HG02970 (cell line): Measurements from ENCODE around the gene GAP43.

ENCODE experiments used
- ATAC-seq: cut with Tn5 transposase; IDR thresholded peaks from one replicate; pipeline ENCODE4 v1.9.1; 2021; ENCODE audit warnings: mild to moderate bottlenecking, moderate library complexity, moderate number of reproducible peaks; ENCODE audit not compliant: unreplicated experiment, low FRiP score

GAP43 gene

GRCh38 chr3:115659253-115660220 lies 36.2 kb downstream of the GAP43 start:
- peak; percentile 12 for ATAC-seq

GRCh38 chr3:115660646-115661337 lies 37.5 kb downstream of the GAP43 start:
- ATAC-seq: no peak

- ATAC-seq: no peak
These were observed 39.0 kb downstream of the GAP43 start for GRCh38 chr3:115662356-115662755.

DNA sequence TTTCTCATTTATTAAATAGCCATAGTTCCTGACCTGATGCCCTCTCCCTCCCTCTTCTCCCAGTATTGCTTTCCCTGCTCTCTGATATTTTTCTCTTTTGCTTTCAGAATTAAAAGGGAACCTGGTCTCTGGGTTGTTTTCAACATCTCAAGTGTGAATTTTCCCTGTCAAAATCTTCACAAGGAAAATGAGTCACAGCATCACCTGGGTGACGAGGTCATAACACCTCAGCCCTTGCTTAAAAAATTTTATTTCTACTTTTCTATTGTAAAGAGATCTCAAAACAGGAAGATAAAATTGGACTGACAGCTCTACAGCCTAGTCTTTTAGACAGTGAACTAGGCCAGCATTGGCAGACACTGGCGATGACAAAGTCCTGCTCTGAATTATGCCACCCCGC lies 40.1 kb downstream of the GAP43 start:
- no peak for ATAC-seq

DNA sequence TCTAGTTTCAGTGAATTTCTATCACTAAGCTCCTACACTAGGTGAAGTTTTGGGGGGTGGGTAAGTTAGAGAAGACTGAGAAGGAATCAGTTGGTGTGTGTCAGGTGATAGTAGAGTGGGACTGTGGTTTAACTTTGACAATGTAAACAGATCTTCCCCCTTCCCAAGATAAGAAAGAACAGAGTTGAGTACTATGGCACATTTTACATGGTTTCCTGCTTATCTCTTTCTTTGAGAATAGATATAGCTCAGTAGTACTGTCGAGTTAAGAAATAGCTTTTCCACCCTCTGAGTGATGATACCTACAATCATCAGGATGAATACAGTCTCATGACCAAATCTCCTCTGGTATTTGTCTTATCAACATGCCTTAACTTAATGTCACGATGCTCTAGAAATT lies 42.8 kb downstream of the GAP43 start:
- ATAC-seq: no peak

DNA sequence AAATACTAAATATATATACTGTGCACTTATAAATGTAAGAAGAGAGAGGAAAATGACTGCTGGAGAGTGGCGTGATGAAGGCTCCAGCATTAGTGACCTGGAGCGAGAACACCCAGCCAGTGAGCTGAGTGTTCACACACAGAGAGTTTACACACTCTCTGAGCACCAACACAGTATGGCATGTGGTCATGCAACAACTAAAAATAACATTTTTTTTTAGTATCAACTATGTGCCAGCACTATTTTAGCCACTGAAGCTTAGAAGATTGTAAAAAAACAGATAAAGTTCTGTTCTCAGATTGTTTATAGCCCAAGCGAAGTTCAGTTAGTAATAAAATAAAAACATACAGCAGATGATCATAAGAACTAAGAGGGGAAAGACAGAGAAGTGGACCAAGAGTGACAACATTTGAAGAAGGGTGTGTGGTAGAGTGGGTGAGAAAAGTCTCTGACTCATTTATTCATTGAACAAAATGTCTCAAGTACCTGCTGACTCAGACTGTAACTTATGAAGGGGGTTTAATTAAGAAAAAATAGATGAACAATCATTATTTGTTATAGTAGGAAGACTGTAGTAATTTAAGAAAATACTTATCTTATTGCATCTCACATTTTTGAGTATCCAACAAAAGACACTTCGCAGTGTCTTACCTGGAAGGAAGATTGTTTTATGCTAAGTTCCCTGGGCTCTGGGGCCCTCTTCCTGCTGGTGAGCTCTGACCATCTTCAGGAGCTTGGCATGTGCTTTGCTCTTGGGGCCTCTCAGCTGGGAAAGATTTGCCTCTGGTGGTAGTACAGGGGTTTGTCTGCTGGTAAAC lies 43.8 kb downstream of the GAP43 start:
- ATAC-seq: no peak

DNA sequence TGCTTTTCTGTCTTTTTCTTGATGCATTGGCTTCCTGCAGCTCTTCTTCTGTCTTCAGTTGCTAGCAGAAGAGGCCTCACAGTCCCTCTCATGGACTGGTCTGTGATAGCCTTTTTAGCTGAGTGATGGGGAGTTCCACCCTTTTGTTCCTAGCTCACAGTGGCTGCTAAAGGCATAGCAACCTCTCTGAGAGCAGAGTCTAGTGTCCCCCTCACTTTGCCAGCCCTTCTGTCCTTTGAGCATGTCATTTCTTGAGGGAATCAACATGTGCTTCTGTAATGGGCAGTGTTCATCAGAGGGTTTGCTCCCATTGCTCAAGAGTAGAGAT lies 44.4 kb downstream of the GAP43 start:
- no peak for ATAC-seq

DNA sequence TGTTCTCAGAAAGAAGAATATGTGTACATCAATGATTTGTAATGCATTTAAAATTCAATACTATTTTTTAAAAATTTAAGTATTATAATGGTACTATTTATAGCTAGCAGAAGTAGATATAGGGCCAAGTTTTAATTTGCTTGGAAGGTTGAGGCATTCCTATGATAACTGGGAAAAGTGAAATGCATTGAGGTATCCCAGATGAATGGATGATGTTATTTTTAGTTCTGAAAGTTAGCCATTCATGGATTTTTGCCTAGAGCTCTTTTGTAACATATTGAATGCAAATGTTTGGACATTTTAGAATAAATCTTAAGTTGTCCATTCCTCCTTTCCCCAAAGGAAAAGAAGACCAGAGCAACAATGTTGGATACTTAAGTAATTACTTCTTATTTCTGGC lies 47.6 kb downstream of the GAP43 start:
- ATAC-seq: no peak

DNA sequence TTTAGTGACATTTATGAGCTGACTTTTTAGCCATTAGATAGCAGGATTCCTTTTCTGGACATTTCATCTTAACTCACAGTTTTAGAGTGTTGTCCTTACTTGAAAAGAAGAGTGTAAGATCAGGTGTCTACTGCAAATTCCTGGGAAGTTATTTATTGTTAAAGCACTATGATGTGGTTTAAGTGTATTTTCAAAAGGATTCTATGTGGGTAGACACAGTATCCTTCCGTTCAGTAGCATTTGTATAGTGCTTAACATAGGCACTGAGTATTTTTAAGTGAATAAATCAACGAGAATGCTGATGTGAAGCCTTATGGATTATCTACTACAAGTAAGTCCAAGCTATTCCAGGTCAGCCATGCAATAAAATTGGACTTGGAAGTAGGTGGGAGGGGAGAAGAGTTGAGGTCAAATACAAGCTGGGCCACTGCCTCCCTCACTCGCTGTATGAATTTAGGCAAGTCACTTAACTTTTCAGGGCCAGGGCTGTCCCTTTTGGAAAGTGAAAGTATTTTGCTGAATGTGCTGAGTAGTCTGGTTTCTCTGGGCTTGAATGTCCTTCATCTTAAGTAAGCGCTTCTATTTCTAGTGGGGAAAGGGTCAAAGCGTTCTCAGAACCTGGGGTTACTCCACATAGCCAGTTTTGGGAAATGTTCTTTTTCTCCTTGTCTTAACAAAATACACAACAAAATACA lies 48.6 kb downstream of the GAP43 start:
- ATAC-seq: no peak

DNA sequence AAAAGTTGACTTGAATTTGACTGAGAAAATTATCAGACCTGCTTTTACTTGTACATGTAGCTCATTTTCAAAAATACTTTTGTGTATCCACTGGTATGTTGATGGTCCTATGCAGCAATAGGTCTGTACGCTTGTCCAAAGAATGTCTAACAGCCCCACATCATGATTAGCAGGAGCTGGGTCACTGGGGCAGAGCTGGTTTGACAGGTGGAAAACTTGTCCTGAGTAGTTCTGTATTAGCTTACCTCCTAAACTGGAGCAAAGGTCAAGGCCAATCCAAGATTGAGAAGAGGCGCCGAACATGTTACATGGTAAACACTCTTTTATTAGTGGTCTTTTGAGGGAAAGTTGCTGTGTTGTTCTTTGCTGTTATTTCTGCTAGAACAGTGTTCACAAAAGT lies 50.6 kb downstream of the GAP43 start:
- no peak for ATAC-seq

GRCh38 chr3:115676336-115676735 lies 53.0 kb downstream of the GAP43 start:
- no peak for ATAC-seq

DNA sequence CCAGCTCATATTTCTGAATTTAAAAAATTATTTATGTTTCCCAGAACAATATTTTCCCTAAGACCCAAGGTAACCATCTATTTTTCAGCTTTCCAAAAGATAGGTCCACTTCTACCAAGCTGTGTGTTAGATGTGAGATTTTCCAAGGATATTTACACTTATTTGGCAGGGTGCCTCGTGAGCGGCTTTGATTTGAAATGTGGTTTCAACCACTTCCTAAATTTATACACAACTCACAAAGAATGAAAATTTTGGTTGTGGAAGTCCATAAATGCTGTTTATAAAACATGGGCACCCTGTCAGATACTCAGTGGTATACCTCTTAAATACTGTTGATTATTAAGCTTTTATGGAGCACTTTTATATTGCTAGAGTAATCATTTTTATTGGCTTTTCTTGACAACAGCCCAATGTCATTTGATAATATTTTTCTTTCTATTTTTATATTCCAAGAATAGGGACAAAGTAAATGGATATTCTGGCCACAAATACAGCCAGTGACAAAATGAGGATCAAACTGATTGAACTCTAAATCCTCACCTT lies 57.6 kb downstream of the GAP43 start:
- no peak for ATAC-seq

- no peak for ATAC-seq
These were observed 58.4 kb downstream of the GAP43 start for GRCh38 chr3:115681736-115682135.

- ATAC-seq: no peak
These were observed 60.0 kb downstream of the GAP43 start for GRCh38 chr3:115683305-115683704.

DNA sequence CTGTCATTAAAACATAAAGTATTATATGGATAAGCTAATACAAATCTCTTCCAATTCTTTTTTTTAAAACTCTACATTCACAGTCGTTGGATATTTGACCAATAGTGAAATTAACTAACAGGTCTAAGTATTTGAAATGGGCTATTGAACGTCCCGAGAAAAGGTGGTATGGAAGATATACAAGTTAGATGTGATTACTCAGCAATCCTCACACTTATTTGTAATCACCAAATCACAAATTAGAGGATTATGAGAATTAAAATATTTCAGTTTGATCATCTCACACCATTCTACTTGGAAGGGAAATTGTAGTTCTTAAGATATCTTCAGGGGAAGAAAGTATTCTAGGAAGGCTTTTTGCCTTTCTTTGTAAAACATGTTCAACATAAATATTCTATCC lies 60.5 kb downstream of the GAP43 start:
- ATAC-seq: no peak

GRCh38 chr3:115685097-115685496 lies 61.8 kb downstream of the GAP43 start:
- no peak for ATAC-seq

DNA sequence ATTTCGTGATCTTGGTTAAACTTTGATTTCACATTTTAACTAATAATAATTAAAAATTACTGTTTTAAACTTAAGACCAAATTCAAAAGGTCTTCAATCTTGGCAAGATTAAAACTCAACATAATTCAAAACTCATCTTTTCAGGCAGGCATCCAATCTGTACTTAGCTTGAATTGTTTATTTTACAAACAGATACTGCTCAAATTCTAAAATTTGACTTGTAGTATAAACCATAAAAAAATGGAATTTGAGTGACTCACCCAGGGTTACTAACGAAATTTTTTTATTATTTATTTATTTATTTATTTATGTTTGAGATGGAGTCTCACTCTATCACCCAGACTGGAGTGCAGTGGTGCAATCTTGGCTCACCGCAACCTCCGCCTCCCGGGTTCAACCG lies 64.4 kb downstream of the GAP43 start:
- ATAC-seq: no peak

- ATAC-seq: no peak
These were observed 65.1 kb downstream of the GAP43 start for GRCh38 chr3:115688418-115688817.

DNA sequence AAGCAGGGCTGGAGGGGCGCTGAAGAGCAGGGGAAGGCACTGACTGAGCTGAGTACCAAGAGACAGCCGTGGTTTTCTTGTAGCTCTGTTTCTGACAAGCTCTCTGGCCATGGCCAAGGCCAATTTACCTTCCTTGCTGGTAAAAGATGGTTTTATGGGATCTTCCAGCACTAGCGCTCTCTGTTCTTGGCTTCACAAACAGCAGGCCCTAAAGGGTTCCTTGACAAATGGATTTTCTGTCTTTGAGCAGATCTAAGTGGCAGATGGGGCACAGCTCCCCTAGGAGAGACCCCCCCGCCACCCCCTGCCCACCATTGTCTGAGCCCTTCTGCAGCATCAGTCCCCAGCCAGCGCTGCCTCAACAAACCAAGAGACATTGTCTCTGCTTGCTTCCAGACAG lies 66.6 kb downstream of the GAP43 start:
- ATAC-seq: no peak

DNA sequence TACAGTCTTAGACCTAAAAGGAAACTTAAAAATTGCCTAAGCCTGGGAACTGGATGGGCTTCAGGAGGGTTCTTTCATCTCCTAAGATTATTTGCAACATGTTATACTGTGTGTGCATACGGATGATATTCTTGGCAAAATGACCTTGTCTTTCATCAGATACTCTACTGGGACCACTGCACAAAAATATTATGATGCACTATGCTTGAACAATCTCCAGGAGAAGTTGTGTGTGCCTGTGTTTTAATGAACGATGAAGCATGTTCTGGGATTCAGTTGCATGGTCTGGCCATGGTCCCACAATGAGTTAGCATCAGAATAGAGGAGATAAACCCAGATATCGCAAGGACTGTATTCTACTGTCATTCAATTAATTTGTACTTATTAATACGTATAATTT lies 68.7 kb downstream of the GAP43 start:
- no peak for ATAC-seq
